Gastrocnemius medialis (tissue), 4 donors: ENCODE data around the gene PIH1D1.

ENCODE experiments used
- CTCF ChIP-seq, 5 experiments: fragments of 450-650 bp in 3 of 5; fragments of 200-600 bp in 2 of 5; sonication (generic) in 2 of 5; IDR thresholded peaks in 4 of 5; conservative IDR thresholded peaks in 1 of 5; 1 replicate in 4 of 5; 2 replicates in 1 of 5; pipeline ENCODE4 v1.5.1; 2016 to 2019; ENCODE audit warnings: antibody characterized with exemption in 5 of 5, mild to moderate bottlenecking in 3 of 5, moderate library complexity in 3 of 5
- POLR2A ChIP-seq, 2 donors: fragments of 450-650 bp; IDR thresholded peaks; one replicate each; pipeline ENCODE4 v1.6.1; 2017; ENCODE audit warnings: antibody characterized with exemption in 2 of 2, mild to moderate bottlenecking in 2 of 2, moderate library complexity in 2 of 2

- no peak for TF ChIP-seq CTCF (IDR thresholded peaks at IDR 0.05 in 4 of 5, conservative IDR thresholded peaks at IDR 0.05 in 1 of 5)
- no peak for TF ChIP-seq POLR2A (IDR thresholded peaks at IDR 0.05)
These were observed 46.1 kb upstream of the PIH1D1 start for GRCh38 chr19:49497789-49498103.
